Endodermal cell (in vitro differentiated cells): ENCODE measurements around the gene LHX6. TPM values are rescaled to one million over a fixed set of nuclear protein-coding genes. Genes with fewer than 3 reads are reported as not detected.

Experiments used
- DNase-seq: peaks from one replicate; pipeline ENCODE4 v3.0.0-alpha.2; 2017
- H3K27ac ChIP-seq: 2 replicates; pipeline ENCODE4 v1.5.1; 2013; ENCODE audit warnings: mild to moderate bottlenecking, low read depth, low read length, moderate library complexity
- H3K27me3 ChIP-seq: 2 replicates; pipeline ENCODE4 v1.6.1; 2013; ENCODE audit warnings: mild to moderate bottlenecking, low read length, moderate library complexity; ENCODE audit not compliant: insufficient read depth, control insufficient read depth, poor library complexity, severe bottlenecking
- H3K36me3 ChIP-seq: 2 replicates; pipeline ENCODE4 v1.7.0; 2013; ENCODE audit warnings: mild to moderate bottlenecking, low read length, moderate library complexity; ENCODE audit not compliant: control insufficient read depth, insufficient read depth
- H3K4me1 ChIP-seq: one replicate; pipeline ENCODE4 v1.7.0; 2013; ENCODE audit warnings: low read length; ENCODE audit not compliant: control insufficient read depth, insufficient read depth
- H3K4me3 ChIP-seq: 2 replicates; pipeline ENCODE4 v1.5.1; 2013; ENCODE audit warnings: mild to moderate bottlenecking, low read length, moderate library complexity
- H3K9ac ChIP-seq: 2 replicates; pipeline ENCODE4 v1.6.1; 2013; ENCODE audit warnings: mild to moderate bottlenecking, low read length, moderate library complexity; ENCODE audit not compliant: poor library complexity, severe bottlenecking; ENCODE audit errors: extremely low read depth
- H3K9me3 ChIP-seq: 2 replicates; pipeline ENCODE4 v1.6.1; 2013; ENCODE audit warnings: mild to moderate bottlenecking, low read length, moderate library complexity; ENCODE audit not compliant: control insufficient read depth
- H3K27ac Mint-ChIP-seq: 2 replicates; pipeline ENCODE4 v1.8.0; 2020; ENCODE audit warnings: mixed read lengths
- H3K27me3 Mint-ChIP-seq: 2 replicates; pipeline ENCODE4 v1.8.0; 2021; ENCODE audit warnings: mild to moderate bottlenecking, mixed read lengths; ENCODE audit not compliant: insufficient read depth
- H3K36me3 Mint-ChIP-seq: 2 replicates; pipeline ENCODE4 v1.8.0; 2020; ENCODE audit warnings: low read depth, mixed read lengths
- H3K4me1 Mint-ChIP-seq: 2 replicates; pipeline ENCODE4 v1.8.0; 2020; ENCODE audit warnings: mixed read lengths
- H3K4me3 Mint-ChIP-seq: 2 replicates; pipeline ENCODE4 v1.8.0; 2020; ENCODE audit warnings: mild to moderate bottlenecking, moderate library complexity, mixed read lengths
- H3K9me3 Mint-ChIP-seq: 2 replicates; pipeline ENCODE4 v1.8.0; 2020; ENCODE audit warnings: mild to moderate bottlenecking, mixed read lengths
- CTCF ChIP-seq: fragments of 200-600 bp; sonication (generic); conservative IDR thresholded peaks from 2 replicates; pipeline ENCODE4 v1.5.0; 2021; ENCODE audit warnings: antibody characterized with exemption, mild to moderate bottlenecking
- WGBS, 2 experiments: methylation state at CpG; one replicate each; pipeline versions ENCODE4 v1.1.5 to v1.1.7; 2013; ENCODE audit warnings: missing lambda C conversion rate in 2 of 2, mixed read lengths in 1 of 2; ENCODE audit not compliant: insufficient coverage in 1 of 2, insufficient read length in 1 of 2; 5-methylcytosine and 5-hydroxymethylcytosine counted together
- total RNA-seq, 2 donors: library from RNA; stranded (reverse); fragmentation: NEBNext Ultra II Directional in 1 of 2; extraction: Animal tissue kit (Norgen Biotek cat#: 25700) in 1 of 2; gene quantifications; 2 replicates in 1 of 2; 3 replicates in 1 of 2; pipeline ENCODE4 v1.2.1, GENCODE V29; 2021

LHX6 gene
- total RNA-seq, 2 donors from 2014 or later = 0.37 TPM; not detected in 1

DNA sequence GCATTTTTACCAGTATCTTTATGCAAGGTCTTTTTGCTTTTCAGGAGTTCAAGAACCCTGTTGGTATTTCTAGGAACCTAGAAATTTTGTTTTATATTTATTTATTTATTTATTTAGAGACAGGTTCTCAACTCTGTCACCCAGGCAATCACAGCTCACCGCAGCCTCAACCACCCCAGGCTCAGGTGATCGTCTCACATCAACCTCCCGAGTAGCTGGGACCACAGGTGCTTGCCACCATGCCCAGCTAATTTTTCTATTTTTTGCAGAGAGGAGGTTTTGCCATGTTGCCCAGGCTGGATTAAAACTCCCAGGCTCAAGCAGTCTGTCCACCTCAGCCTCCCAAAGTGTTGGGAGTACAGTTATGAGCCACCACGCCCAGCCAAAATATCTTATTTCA, 32.9 kb downstream of the LHX6 start:
- no peaks in the 10 kb centered on the region for H3K9me3 ChIP-seq
- no peak for TF ChIP-seq CTCF
- DNase-seq = no peak
- peaks cover 4% of the 10 kb centered on the region for H3K27me3 Mint-ChIP-seq
- H3K9me3 Mint-ChIP-seq = no peaks in the 10 kb centered on the region
- H3K36me3 Mint-ChIP-seq = no peaks in the 10 kb centered on the region
- no peaks in the 10 kb centered on the region for H3K4me1 Mint-ChIP-seq
- WGBS, 2 experiments = 83% methylated on average over 1 to 4 of the region's 4 CpGs
- no peak overlapping the region for H3K4me3 ChIP-seq
- no peak overlapping the region for H3K9ac ChIP-seq
- H3K27me3 ChIP-seq = no peaks in the 10 kb centered on the region
- H3K27ac Mint-ChIP-seq = no peak overlapping the region
- no peaks in the 10 kb centered on the region for H3K4me1 ChIP-seq
- no peaks in the 10 kb centered on the region for H3K36me3 ChIP-seq
- no peak overlapping the region for H3K27ac ChIP-seq
- no peak overlapping the region for H3K4me3 Mint-ChIP-seq

GRCh38 chr9:122193651-122194050, 35.1 kb downstream of the LHX6 start:
- H3K9me3 ChIP-seq = no peaks in the 10 kb centered on the region
- 85 to 100% methylated on average over 3 to 6 of the region's 6 CpGs for WGBS, 2 experiments
- Mint-ChIP-seq H3K27ac (no peak overlapping the region), H3K4me1 (no peaks in the 10 kb centered on the region), H3K4me3 (no peak overlapping the region), H3K36me3 (no peaks in the 10 kb centered on the region), H3K9me3 (no peaks in the 10 kb centered on the region), H3K27me3 (peaks cover 4% of the 10 kb centered on the region)
- no peak for DNase-seq
- H3K27me3 ChIP-seq = no peaks in the 10 kb centered on the region
- H3K9ac ChIP-seq = no peak overlapping the region
- TF ChIP-seq CTCF = no peak
- H3K36me3 ChIP-seq = no peaks in the 10 kb centered on the region
- H3K4me1 ChIP-seq = no peaks in the 10 kb centered on the region
- no peak overlapping the region for H3K4me3 ChIP-seq
- no peak overlapping the region for H3K27ac ChIP-seq

- WGBS, 2 experiments = 86 to 98% methylated on average over 6 to 16 of the region's 16 CpGs
- H3K9me3 Mint-ChIP-seq = no peaks in the 10 kb centered on the region
- no peaks in the 10 kb centered on the region for H3K36me3 ChIP-seq
- H3K27me3 ChIP-seq = no peaks in the 10 kb centered on the region
- H3K9ac ChIP-seq = no peak overlapping the region
- H3K27me3 Mint-ChIP-seq = no peaks in the 10 kb centered on the region
- H3K4me1 ChIP-seq = no peaks in the 10 kb centered on the region
- no peaks in the 10 kb centered on the region for H3K36me3 Mint-ChIP-seq
- H3K4me3 ChIP-seq = no peak overlapping the region
- H3K4me3 Mint-ChIP-seq = no peak overlapping the region
- TF ChIP-seq CTCF = no peak
- no peak for DNase-seq
- no peak overlapping the region for H3K27ac ChIP-seq
- no peaks in the 10 kb centered on the region for H3K9me3 ChIP-seq
- no peaks in the 10 kb centered on the region for H3K4me1 Mint-ChIP-seq
- H3K27ac Mint-ChIP-seq = no peak overlapping the region
Observed at GRCh38 chr9:122192914-122193525, 35.7 kb downstream of the LHX6 start.
